DND-41 (cell line): ENCODE measurements around the gene PIGQ.

Experiments
- ATAC-seq: fragments of 200-7000 bp; cut with Tn5 transposase; 3 replicates; pipeline ENCODE4 v1.9.1; 2021; ENCODE audit warnings: low read depth; ENCODE audit not compliant: insufficient read depth
- DNase-seq: peaks from one replicate; pipeline ENCODE4 v3.0.0-alpha.2; 2020
- H2AFZ ChIP-seq: 2 replicates; pipeline ENCODE4 v1.6.0; 2012; ENCODE audit warnings: low read depth, low read length
- H3K27ac ChIP-seq: 2 replicates; pipeline ENCODE4 v1.5.1; 2012; ENCODE audit warnings: low read length, inconsistent platforms
- H3K27me3 ChIP-seq: fragments of 200-600 bp; sonication (generic); 2 replicates; pipeline ENCODE4 v1.6.0; 2012; ENCODE audit warnings: low read length, mild to moderate bottlenecking, inconsistent platforms; ENCODE audit not compliant: insufficient read depth, poor library complexity
- H3K36me3 ChIP-seq: 2 replicates; pipeline ENCODE4 v1.5.1; 2012; ENCODE audit warnings: low read length, inconsistent platforms; ENCODE audit not compliant: insufficient read depth
- H3K4me1 ChIP-seq: 2 replicates; pipeline ENCODE4 v1.5.1; 2012; ENCODE audit warnings: mild to moderate bottlenecking, low read length; ENCODE audit not compliant: insufficient read depth
- H3K4me2 ChIP-seq: 2 replicates; pipeline ENCODE4 v1.6.0; 2012; ENCODE audit warnings: mild to moderate bottlenecking, moderate library complexity, low read length, inconsistent platforms; ENCODE audit not compliant: insufficient read depth
- H3K4me3 ChIP-seq, 2 experiments: fragments of 200-600 bp in 1 of 2; shearing (Covaris generic) in 1 of 2; 2 replicates each; pipeline ENCODE4 v1.5.1; 2012 to 2016; ENCODE audit warnings: inconsistent platforms in 2 of 2, low read length in 2 of 2, mild to moderate bottlenecking in 2 of 2, low read depth in 1 of 2, moderate library complexity in 1 of 2
- H3K79me2 ChIP-seq: 2 replicates; pipeline ENCODE4 v1.6.0; 2012; ENCODE audit warnings: low read length, inconsistent platforms; ENCODE audit not compliant: insufficient read depth
- H3K9ac ChIP-seq: 2 replicates; pipeline ENCODE4 v1.6.0; 2012; ENCODE audit warnings: low read depth, mild to moderate bottlenecking, inconsistent platforms, low read length, moderate library complexity
- H3K9me3 ChIP-seq: 2 replicates; pipeline ENCODE4 v1.5.1; 2012; ENCODE audit warnings: low read length, moderate library complexity, mild to moderate bottlenecking, inconsistent platforms; ENCODE audit not compliant: insufficient read depth, severe bottlenecking
- H4K20me1 ChIP-seq: 2 replicates; pipeline ENCODE4 v1.6.0; 2012; ENCODE audit warnings: low read length; ENCODE audit not compliant: insufficient read depth
- EZH2 ChIP-seq: IDR thresholded peaks from 3 replicates; pipeline ENCODE4 v1.6.1; 2012; ENCODE audit warnings: borderline replicate concordance, low read depth, mild to moderate bottlenecking, moderate library complexity, low read length, inconsistent platforms; ENCODE audit not compliant: severe bottlenecking
- TF ChIP-seq, protein P1 (sequence below): IDR thresholded peaks from 2 replicates; pipeline ENCODE4 v1.5.1; 2012; ENCODE audit warnings: borderline replicate concordance, low read length, moderate library complexity, mild to moderate bottlenecking; ENCODE audit not compliant: poor library complexity, severe bottlenecking; ENCODE audit errors: extremely low read depth

The PIGQ gene

GRCh38 chr16:627454-628239, 57.9 kb downstream of the PIGQ start:
- TF ChIP-seq, protein P1, sequence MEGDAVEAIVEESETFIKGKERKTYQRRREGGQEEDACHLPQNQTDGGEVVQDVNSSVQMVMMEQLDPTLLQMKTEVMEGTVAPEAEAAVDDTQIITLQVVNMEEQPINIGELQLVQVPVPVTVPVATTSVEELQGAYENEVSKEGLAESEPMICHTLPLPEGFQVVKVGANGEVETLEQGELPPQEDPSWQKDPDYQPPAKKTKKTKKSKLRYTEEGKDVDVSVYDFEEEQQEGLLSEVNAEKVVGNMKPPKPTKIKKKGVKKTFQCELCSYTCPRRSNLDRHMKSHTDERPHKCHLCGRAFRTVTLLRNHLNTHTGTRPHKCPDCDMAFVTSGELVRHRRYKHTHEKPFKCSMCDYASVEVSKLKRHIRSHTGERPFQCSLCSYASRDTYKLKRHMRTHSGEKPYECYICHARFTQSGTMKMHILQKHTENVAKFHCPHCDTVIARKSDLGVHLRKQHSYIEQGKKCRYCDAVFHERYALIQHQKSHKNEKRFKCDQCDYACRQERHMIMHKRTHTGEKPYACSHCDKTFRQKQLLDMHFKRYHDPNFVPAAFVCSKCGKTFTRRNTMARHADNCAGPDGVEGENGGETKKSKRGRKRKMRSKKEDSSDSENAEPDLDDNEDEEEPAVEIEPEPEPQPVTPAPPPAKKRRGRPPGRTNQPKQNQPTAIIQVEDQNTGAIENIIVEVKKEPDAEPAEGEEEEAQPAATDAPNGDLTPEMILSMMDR = no peak
- TF ChIP-seq EZH2 = no peak
- Histone ChIP-seq H3K9ac (no peak overlapping the region), H4K20me1 (peaks cover 20% of the 10 kb centered on the region), H3K4me3 (no peak overlapping the region), H2AFZ (no peak overlapping the region), H3K79me2 (no peaks in the 10 kb centered on the region), H3K4me2 (no peak overlapping the region), H3K27ac (no peak overlapping the region), H3K9me3 (no peaks in the 10 kb centered on the region), H3K4me1 (no peaks in the 10 kb centered on the region), H3K36me3 (peaks cover 21% of the 10 kb centered on the region), H3K27me3 (no peaks in the 10 kb centered on the region)
- DNase-seq (no peak), ATAC-seq (no peak)

DNA sequence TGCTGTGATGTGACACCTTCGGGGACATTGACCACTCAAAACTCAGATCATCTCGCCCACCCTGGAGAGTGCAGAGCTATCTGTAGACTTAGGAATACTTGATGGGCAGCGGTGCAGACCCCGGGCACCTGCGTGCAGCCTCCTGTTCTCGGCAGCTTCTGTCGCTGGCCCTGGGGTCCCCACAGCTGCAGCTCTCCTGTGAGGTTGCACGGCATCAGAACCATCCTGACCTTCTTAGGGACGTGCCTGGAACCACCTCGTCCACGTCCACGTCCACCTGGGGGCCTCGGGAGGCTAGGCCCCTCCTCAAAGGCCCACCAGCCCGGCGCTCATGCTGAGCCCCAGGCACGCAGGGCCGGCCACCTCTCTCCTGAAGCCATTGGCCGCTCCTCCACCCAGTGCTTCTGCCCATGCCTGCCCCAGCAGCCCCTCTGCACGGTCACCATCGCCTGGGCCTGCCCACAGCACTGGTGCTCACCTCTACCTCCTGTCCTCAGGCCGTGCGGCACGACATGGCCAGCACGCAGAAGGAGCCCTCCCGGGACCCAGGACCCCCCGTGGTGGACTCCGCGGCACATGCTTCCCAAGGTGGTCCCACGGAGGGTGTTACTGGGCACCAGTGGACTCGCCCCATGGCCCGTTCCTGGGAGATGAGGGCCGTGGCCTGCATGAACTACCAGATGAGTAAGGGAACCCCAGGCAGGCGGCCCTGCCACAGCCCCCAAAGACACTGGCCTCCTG, 58.7 kb downstream of the PIGQ start:
- no peaks in the 10 kb centered on the region for H3K9me3 ChIP-seq
- H3K9ac ChIP-seq = no peak overlapping the region
- H3K27ac ChIP-seq = no peak overlapping the region
- H3K4me2 ChIP-seq = no peak overlapping the region
- H3K79me2 ChIP-seq = no peaks in the 10 kb centered on the region
- H3K4me3 ChIP-seq = no peak overlapping the region
- TF ChIP-seq EZH2 = no peak
- TF ChIP-seq, protein P1 = no peak
- ATAC-seq = no peak
- peaks cover 25% of the 10 kb centered on the region for H3K36me3 ChIP-seq
- H4K20me1 ChIP-seq = peaks cover 23% of the 10 kb centered on the region
- no peak for DNase-seq
- no peaks in the 10 kb centered on the region for H3K4me1 ChIP-seq
- no peak overlapping the region for H2AFZ ChIP-seq
- no peaks in the 10 kb centered on the region for H3K27me3 ChIP-seq

DNA sequence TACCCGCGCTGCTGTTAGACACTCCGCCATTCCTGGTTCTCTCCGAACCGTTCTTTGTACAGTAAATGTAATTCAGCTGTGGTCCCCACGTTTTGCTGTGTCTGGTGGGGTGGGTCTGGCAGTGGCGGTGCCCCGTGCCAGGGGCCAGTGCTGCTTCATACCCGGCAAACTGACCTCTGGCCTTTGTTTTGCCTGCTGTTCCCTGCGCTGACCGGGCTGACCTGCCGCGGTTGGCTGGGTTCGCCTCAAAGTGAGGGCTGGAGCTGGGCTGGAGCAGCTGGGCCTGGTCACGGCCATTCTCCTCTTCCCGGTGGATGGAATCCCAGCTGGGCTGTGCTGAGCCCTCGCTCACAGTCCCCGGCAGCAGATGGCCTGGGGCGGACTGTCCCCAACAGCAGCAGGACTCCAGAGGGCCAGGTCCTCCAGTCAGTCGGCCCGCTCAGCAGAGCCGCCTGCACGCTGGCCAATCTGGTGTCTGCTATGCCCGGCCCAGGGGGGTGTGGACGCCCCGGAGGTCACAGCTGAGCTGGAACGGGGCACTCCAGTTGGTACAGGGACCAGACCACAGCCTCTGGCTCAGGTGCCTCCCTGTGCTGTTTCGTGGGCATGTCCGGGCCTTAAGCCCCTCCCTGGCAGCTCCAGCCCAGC, 59.5 kb downstream of the PIGQ start:
- Histone ChIP-seq H4K20me1 (peaks cover 27% of the 10 kb centered on the region), H3K27ac (no peak overlapping the region), H3K36me3 (peaks cover 33% of the 10 kb centered on the region), H3K79me2 (peaks cover 6% of the 10 kb centered on the region; the same call in 1 of the 2 replicates), H2AFZ (no peak overlapping the region), H3K9me3 (no peaks in the 10 kb centered on the region), H3K9ac (no peak overlapping the region), H3K4me2 (no peak overlapping the region), H3K27me3 (no peaks in the 10 kb centered on the region), H3K4me1 (peaks cover 6% of the 10 kb centered on the region), H3K4me3 (no peak overlapping the region)
- TF ChIP-seq, protein P1 = no peak
- no peak for TF ChIP-seq EZH2
- DNase-seq (no peak), ATAC-seq (no peak)
